ENCODE results near the gene ELMOD2. TPM values are rescaled to one million over a fixed set of nuclear protein-coding genes. Genes with fewer than 3 reads are reported as not detected.

Gene ELMOD2
- total and polyA plus RNA-seq, 2 of the 13 experiments (the other 11 are each of a cell fraction or from before 2014, with no cell fraction given): 10.2 to 38.1 TPM

- TF ChIP-seq ZNF703 (CRISPR knock-in tag; IDR thresholded peaks at IDR 0.05; ENCODE audit: borderline replicate concordance) (no peak), TFE3 (CRISPR knock-in tag; IDR thresholded peaks at IDR 0.05) (no peak), ZNF280D (CRISPR knock-in tag; IDR thresholded peaks at IDR 0.05) (peak; percentile 48; the same call in 1 of the 2 replicates), KAT2B (IDR thresholded peaks at IDR 0.05; ENCODE audit: borderline replicate concordance, low read depth, low read length) (no peak), NCOA2 (CRISPR knock-in tag; IDR thresholded peaks at IDR 0.05) (no peak; the same call in 1 of the 2 replicates), TARDBP (CRISPR knock-in tag; IDR thresholded peaks at IDR 0.05) (peak; percentile 48; the same call in 1 of the 2 replicates), KLF16 (CRISPR knock-in tag; IDR thresholded peaks at IDR 0.05) (peak in 1 of 2 experiments; percentile 74; a peak in 1 of 4 replicates), TFDP1 (CRISPR knock-in tag; IDR thresholded peaks at IDR 0.05; ENCODE audit: borderline replicate concordance) (peak; percentile 56; the same call in 1 of the 2 replicates), HMG20A (CRISPR knock-in tag; IDR thresholded peaks at IDR 0.05; ENCODE audit: borderline replicate concordance) (no peak; the same call in 1 of the 2 replicates), HNRNPLL (IDR thresholded peaks at IDR 0.05; ENCODE audit: low read depth, low read length, poor library complexity, severe bottlenecking) (peak; percentile 93), TIGD3 (CRISPR knock-in tag; IDR thresholded peaks at IDR 0.05; ENCODE audit: borderline replicate concordance) (no peak), ELK4 (CRISPR knock-in tag; IDR thresholded peaks at IDR 0.05; ENCODE audit: borderline replicate concordance) (no peak), ATF7-NPFF (CRISPR knock-in tag; IDR thresholded peaks at IDR 0.05; ENCODE audit: low read depth) (peak; percentile 73; the same call in 1 of the 2 replicates), FOXA1 (IDR thresholded peaks at IDR 0.05) (no peak), FOXA1 (CRISPR knock-in tag; IDR thresholded peaks at IDR 0.05) (no peak; the same call in 1 of the 2 replicates), ZNF160 (CRISPR knock-in tag; IDR thresholded peaks at IDR 0.05) (no peak), DBP (CRISPR knock-in tag; IDR thresholded peaks at IDR 0.05; ENCODE audit: not compliant biosample characterization) (no peak)
Measured at GRCh38 chr4:140523857-140524742, at the start of gene ELMOD2 (continued).
